SU-DHL-6 (cell line): Measurements from ENCODE around the gene PIN1.

Experiments
- CTCF ChIP-seq: fragments of 200-600 bp; sonication (generic); IDR thresholded peaks from one replicate; pipeline ENCODE4 v1.5.1; 2017; ENCODE audit warnings: antibody characterized with exemption, mild to moderate bottlenecking, low read length, moderate library complexity; ENCODE audit not compliant: insufficient read depth, poor library complexity, severe bottlenecking
- EZH2phosphoT487 ChIP-seq: fragments of 200-600 bp; sonication (generic), shearing (Covaris generic); conservative IDR thresholded peaks from 2 replicates; pipeline ENCODE4 v1.6.1; 2018; ENCODE audit warnings: mild to moderate bottlenecking, antibody characterized with exemption, low read length, moderate library complexity, mixed read lengths

- TF ChIP-seq CTCF, result no peak
- TF ChIP-seq EZH2phosphoT487, result no peak
Measured at GRCh38 chr19:9793071-9793591, 42.0 kb upstream of the PIN1 start.
